NCI-H2196 (cell line): ENCODE data around the gene TRIO.
"Not testable (repeated sequence)": the region's sequence is repeated elsewhere in the genome, so short reads cannot be mapped to it uniquely, and the experiment has no call there.

Source experiments
- DNase-seq: peaks from one replicate; lab custom pipeline; 2025; ENCODE audit not compliant: unreplicated experiment; lab: John Stamatoyannopoulos, UW

The TRIO gene

DNA sequence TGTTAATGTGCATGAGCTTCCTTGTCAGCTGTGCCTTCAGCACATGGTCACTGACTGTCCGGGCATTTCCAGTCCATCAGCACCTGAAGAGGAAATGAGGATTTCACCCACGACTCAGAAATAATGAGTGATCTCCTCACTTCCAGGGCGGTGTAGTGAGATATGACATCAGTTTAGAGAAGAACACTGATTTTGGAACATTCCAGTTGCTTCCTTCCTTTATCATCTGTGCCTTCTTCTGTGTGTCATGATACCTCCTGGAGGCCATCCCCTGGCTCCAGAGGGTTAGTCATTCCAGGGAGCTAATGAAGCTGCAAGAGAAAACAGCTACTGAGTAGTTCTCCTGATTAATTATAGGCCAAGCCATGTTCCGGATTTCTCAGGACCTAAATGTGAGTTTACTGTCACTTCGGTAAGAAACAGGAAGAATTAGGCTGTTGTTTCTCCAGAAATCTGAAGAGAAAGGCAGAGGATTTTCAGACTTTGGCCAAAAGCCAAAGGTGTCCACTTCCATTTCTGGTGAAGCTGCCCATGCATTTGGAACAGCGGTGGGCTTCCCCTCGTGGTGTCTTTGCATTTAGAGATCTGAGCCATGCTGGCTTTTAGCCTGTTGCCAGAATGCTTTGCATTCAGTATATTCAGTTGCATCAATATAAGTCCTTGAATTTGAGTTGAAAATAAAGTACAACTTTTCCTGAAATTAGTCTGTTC, 277.1 kb downstream of the TRIO start:
- no peak for DNase-seq

DNA sequence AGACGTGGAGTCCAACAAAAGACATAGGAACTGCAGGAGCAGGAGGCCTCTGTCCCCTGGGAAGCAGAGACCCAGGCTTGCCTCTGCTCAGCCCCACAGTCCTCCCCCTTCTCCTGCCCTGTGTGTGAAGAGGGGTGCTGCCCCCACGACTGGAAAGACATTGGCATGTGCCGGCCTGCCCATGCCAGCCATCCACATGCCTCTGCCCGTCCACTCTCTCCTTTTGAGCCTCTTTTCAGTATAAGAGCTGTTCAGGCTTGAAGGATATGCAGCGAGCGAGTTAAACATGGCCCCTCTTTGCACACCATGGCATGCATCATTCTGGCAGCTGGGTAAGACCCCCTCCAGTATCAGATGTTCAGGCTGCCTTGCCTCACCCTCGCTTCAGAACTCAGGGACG, 278.7 kb downstream of the TRIO start:
- no peak for DNase-seq

DNA sequence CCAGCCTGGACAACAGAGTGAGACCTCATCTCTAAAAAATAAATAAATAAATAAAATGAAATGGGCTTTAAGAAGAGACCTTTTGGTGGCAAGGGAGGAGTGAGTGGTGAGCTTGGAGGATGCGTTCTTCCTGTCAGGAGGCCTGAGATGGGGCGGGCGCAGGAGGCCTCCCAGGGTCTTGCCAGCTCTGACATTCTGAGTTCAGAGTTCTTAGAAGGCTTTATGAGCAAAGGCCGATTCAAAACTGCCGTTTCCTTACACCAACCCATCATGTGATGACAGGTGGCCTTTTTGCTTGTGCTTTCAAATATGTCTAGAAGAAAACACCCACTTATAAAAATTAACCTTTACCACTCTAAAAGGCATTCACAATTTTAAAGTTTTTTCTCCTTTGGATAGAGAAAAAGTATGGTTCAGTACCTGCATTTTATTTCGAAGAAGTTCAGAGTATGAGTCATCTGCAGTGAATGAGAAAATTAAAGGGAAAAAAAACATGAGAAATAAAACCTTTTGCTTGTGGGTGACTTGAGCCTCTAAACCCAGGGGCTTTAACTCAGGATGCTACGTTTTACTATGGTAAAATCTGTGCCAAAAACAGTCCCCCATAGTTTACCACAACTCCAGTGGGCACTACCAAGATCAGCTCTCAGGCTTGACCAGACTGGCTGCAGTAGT, 281.0 kb downstream of the TRIO start:
- no peak for DNase-seq

DNA sequence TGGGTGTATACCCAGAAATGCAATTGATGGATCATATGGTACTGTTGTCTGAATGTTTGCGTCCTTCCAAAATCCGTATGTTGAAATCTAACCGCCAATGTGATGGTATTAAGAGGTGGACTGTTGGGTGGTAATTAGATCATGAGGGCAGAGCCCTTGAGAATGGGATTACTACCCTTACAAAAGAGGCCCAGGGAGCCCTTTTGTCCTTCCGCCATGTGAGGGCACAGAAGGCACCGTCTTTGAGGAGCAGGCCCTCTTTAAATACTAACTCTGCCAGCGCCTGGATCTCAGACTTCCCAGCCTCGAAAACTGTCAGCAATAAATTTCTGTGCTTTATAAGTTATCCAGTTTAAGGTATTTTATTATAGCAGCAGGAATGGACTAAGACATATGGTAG, 282.4 kb downstream of the TRIO start:
- no peak for DNase-seq

DNA sequence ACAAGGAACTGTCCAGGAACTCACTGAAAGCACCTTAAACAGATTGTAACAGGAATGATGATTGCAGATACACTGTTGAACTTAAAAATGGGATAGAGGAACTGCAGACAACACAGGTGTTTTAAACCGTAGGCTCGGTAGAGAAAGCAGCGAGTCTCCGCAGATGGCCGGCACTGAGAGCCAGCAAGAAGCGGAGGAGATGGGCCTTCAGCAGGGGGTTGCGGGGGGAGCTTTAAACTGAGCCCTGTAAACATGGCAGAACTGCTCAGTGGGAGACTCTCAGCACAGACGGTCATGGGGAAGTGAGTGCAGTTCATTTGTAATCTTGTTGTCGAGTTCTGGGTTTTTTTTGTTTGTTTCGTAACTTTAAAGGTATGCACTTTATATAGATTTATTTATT, 283.4 kb downstream of the TRIO start:
- DNase-seq = no peak

DNA sequence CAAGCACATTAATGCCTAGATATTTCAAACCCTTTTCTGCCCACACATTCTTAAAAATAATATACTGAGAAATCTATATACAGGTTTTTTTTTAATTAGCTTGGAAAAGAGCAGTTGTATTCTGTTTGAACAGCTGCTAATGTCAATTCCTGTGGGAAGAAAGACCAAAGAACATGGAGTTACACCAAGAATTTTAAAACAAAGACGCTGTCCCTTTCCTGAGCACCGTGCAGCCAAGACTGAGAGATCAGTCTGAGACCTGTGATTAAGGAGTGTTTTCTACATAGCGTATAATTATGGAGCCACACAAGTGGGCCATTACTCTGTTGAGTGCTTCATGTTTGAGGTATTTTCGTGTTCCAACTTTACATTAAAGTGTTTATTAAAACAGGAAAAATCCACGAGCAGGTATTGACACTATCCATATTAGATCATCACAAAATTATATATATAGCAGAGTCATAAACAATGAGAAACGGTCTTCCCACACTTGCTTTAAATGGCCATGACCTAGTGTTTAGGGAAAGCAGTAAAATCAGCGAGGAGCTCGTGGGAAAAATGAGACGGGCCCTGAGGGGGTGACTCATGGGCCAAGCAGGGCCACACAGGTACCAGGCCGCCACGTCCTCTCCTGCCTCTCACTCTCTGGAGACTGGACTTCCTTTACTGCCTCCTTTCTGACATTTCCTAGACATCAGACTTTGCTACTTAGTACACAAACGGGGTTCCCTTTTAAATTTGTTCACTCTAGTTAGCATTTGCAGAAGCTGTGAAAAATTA, 285.4 kb downstream of the TRIO start:
- no peak for DNase-seq

DNA sequence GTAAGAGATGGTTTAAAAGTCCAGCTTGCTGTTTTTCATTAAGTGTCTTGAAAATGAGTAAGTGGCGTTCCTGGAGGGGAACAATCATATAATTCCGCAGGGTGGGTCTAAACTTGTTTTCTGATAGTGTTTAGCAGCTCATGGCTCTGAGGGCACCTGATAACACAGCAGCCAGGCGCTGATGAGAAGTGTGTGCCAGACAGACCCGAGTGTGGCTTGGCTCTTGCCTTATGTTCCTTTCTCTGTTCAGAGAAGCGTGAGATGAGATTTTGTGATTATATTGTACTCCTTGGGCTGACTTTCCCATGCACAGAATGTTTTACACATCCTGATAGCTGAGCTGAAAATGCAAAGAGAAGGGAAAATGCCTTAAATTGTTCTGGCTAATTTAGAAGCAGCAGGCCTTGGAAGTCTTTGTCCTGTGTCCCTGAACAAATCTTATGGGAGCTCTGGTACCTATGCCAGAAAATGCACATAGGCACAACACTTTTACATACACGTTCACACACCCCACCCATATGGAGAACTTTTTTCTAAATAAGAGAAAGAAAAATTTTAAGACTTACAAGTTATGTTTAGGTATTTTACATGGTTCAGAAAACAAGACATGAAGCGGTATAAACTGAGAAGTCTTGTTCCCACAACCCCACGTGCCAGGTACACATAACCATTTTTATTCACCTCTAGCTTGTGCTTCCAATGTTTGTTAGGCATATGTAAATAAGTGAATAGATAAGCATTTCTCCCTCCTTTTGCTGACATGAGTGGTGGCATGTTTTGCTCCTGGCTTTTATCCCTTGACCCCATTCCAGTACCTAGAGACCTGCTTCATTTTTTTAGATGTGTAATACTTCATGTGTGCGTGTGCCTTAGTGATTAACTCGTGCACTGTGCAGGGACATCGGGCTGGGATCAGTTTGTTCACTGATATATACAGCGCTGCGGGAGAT, 286.2 kb downstream of the TRIO start:
- DNase-seq = no peak

DNA sequence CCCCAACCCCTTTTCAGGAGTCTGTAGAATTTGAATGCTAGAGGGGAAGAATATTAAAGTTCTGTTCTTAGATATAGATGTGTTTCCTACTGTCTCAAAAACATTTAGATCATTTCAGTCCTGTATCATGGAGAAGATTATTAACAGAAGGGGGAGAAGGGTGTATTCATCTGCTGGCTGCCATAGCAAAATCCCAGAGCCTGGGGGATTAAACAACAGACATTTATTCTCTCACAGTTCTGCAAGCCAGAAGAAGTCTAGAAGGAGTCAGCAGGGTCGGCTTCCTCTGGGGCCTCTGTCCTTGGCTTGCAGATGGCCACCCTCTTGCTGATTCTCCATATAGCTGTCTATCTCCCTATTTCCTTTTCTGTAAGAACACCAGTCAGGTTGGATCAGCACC, 288.4 kb downstream of the TRIO start:
- DNase-seq = no peak

DNA sequence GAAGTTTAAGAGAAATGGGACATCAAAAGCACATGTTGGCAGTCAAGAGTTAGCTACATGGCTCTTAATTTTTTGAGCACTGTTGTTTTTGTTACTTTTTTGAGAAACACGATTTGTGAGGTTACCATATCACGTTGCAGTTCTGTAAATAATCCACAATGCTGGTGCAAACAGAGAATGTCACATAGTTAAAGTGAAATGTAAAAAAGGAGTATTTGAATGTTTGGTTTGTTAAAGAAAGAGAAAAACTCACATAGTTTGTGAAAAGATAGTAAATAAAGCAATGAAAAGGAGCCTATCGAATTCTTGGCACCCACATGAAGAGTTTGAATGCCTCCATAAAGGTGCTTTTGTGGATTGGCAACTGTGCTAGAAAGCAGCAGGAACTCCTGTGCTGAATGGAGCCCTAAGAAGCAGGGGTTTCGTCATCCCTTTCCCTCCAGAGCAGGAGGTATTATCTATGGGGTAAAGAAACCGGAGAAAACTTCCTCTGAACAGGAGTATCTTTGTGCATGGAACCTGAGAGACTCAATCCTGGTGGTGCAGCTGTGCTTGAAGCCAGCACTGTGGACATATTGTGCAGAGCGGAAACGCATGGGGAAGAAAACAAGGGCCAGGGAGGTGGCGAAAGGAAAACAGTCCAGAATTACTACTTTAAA, 289.9 kb downstream of the TRIO start:
- peak; percentile 22 for DNase-seq

DNA sequence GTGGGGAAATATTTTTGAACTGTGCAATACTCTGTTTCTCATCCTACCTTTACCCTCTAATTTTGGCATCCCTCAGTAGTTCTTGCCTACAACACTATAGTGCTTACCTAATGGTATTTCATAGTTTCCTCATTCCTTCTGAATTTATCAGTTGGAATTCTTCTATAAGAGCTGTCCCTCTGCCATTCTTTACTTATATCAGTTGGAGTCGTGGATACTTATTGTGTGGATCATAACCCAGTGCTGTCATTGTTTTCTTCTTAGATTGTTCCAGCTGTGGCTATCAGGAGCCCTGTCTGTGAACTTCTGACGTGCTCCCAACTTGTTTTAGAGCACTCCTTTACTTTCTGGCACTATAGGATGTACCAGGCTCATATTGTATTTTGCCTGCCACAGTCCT, 292.3 kb downstream of the TRIO start:
- DNase-seq = no peak

DNA sequence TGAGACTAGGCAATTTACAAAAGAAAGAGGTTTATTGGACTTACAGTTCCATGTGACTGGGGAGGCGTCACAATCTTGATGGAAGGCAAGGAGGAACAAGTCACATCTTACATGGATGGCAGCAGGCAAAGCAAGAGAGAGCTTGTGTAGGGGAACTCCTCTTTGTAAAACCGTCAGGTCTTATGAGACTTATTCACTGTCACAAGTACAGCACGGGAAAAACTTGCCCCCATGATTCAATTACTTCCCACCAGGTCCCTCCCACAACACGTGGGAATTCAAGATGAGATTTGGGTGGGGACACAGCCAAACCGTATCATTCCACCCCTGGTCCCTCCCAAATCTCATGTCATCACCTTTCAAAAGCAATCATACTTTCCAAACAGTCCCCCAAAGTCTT, 293.0 kb downstream of the TRIO start:
- not testable (repeated sequence) for DNase-seq

DNA sequence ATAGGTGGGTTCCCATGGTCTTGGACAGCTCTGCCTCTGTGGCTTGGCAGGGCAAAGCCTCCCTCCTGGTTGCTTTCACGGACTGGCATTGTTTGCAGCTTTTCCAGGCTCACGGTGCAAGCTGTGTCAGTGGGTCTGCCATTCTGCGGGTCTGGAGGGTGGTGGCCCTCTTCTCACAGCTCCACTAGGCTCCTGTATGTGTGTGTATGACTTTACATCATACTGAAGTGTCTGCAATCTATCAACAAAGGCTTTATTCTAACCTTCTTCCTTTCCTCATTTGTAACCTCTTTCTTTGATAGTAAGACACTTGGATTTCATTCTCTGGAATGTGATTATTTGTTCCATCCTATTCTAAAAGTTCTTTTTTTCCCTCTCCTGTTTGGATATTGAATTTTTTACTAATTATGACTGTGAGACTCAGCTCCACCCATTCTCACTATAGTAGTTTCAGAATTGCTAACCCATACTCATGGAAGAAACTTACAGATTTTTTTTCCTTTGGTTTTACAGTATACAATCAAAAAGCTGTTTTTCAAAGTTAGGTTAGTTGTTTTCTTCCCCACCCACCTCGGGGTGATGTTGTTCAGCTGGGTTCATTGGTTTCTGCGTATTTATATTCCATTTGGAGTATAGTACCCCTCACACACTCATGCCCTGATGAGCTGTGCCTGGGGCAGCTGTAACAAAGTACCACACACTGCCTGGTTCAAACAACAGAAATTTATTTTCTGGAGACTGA, 293.8 kb downstream of the TRIO start:
- DNase-seq = no peak

DNA sequence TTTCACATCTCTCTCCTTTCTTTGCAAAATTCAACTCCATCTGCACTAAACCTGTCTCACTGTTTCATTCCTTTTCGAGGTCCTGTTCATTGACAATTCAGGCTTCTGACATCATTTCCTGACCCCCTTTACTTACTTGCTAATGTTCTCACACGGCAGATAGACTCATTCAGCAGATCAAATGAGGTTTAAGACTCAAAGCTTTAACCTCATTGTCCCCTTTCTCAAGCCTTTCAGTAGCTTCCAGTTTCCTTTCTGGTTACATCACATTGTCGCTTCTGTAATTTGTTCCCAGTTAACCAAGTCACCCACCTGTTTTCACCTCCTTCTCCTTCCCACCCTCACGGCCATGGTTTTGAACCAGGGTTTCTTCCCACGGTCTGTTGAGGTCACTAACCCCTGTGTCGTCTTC, 295.1 kb downstream of the TRIO start:
- no peak for DNase-seq

DNA sequence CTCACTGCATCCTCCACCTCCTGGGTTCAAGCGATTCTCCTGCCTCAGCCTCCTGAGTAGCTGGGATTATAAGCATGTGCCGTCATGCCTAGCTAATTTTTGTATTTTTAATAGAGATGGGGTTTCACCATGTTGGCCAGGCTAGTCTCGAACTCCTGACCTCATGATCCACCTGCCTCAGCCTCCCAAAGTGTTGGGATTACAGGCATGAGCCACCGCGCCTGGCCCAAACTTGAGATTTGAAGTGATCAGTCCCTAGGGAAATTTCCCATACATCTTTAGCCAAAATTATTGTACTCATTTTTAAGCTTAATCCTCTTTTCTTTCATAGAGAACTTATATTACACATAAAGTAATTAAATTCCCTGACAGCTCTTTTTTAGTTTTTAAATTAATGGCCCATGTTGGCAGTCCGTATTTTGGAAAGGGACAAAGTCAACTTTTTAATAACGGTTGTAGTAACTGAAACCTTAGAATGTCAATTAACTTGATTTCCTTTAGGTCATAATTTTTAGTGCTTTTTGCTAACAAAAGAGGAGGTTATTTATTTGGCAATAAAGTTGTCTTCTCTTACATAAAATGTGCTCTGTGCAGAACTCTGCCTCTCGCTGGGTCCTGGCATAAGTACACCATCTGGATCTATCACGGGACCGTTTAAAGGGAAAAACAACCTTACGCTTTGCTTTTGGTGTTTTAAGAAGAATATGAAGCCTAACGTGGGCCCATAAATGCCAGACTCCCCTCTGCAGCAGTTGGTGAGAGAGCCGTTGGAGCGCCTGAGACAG, 296.1 kb downstream of the TRIO start:
- no peak for DNase-seq

DNA sequence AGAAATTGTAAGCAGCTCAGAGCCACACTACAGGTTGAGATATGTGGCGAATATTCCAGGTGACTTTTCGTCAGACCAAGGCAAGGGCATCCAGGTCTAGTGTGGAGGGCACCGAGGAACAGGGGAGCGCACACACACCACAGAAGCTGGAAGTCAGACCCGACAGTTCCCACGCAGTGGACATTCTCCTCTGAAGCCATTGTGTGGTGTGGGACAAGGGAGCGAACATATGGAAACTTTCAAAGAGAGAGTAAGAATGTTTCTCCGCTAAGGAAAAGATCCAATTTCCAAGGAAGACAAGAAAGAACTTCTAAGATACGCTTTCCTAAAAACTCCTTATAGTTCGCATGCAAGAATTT, 297.1 kb downstream of the TRIO start:
- no peak for DNase-seq

DNA sequence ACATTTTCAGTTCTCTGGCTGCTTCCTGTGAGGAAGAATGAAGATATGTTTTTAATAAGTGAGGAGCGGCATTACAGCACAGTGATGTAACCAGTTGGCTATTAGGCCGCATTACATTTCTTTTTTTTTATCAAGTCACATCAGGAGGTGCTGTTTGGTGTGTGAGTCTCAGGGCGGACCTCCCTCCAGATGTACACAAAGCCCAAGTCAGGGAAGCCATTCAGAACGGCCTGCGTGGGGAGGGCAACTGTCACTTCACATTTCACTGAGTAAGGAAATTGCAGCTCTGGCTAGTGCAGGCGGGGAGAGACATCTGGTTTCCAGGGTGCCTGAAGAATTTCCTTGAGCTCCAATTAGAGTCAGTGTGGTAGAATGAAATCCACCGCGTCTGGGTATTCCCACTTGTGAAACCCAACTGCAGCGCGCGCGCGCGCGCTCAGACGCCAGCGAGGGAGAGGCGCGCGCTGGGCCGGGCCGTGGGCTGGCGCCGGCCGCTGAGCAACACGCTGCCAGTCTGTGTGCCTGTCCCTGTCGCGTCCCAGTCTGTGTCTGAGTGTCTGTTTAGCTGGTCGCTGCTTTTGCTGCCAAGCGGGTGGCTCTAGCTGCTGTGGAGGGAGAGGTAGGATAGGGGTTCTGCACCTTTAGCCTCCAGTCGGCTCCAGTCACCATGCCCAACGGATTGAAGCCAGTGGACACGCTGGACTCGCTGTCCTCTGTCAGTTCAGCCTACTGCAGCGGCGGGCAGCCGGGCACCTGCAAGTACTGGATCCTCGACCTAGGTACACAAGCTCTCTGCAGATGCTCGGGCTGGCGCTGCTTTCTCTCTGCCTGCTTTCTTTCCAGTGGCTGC, 297.7 kb downstream of the TRIO start:
- no peak for DNase-seq

DNA sequence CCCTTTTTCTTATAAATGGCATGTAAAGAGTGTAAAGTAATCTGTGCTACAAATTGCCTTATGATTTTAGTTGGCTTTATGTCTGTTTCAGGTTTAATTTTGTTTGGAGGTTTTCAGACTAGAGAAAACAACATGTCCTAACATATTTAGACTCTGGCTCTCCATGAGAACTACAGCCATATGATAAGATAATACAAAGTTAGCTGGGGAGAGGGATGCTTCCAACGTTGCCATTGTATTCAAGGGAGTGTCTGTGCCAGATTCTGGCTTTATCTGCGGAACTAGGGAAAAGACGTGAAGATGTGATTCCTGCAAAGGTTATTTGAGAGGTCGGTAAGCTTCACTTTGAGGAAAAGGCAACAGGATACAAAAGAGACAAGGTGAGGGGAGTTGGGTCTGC, 298.5 kb downstream of the TRIO start:
- no peak for DNase-seq

DNA sequence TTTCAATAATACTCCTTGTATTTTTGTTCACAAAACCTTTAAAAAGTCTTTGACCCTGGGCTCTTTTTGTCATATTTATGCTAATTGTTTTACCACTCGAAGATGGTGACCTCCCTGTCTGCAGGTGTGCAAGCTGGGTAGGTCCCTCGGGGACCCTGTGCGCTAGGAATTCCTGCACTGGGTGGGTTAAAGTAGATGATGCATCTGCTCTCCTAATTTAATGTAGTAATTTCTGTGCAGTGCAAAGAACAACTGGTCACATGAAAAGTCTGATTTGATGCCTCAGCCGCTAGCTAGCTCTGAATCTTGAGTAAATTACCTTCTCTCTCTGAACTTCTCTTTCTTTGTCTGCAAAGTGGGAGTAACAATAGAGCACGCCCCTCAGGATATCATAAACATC, 299.4 kb downstream of the TRIO start:
- DNase-seq = no peak
